ENCODE measurements around the gene POLR1C.
"Not testable (repeated sequence)": the region's sequence is repeated elsewhere in the genome, so short reads cannot be mapped to it uniquely, and the experiment has no call there.

The POLR1C gene

DNA sequence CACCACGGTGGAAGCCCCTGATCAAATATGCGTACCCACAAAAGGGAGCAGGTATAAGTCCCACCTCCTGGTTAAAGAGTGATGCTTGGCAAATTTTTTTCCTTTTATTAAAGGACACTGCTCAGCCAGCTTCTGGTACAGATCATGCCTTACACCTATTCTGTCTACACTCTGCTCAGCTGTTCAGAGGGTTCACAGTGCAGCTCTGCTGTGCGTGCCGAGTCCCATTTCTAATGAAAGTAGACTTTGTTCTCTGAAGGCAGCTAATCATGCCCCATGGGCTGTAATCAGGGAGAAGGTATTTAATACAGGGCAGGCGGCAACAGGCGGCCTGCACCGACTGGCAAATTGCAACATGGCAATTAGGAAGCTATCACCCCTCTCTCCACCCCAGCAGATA, 23.1 kb upstream of the POLR1C start:
- DNase-seq: no peak

DNA sequence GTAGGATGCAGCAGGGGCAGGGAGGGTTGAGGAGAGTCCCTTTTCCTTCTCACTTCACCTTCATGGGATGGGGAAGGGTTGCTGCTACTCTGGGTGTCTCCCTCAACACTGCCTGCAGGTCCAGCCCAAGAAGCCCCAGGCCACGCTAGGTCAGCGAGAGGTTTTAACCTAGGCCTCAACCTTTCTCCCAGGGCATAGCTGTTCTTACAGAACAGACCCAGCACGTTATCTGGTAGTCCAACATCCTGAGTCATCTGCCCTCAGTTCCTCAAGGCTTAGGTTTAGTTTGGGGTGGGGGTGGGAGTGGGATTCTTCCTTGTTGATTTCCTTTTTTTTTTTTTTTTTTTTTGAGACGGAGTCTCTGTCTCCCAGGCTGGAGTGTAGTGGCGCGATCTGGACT, 22.6 kb upstream of the POLR1C start:
- no peak for DNase-seq

DNA sequence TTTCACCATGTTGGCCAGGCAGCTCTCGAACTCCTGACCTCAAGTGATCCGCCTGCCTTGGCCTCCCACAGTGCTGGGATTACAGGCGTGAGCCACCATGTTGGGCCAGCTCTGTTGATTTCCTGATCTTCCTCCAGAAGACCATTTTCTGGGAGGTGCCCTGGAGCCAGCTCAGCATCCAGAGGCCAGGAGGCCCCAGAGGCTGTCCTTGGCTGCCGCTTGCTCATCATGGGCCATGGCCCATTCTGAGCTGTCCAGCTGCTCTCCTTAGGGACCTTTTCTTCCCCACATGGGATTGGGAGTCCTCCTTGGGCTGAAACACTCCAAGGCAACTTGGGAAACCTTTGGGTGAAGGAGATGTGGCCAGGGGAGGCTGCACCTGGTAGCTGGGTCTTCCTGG, 22.1 kb upstream of the POLR1C start:
- no peak for DNase-seq

DNA sequence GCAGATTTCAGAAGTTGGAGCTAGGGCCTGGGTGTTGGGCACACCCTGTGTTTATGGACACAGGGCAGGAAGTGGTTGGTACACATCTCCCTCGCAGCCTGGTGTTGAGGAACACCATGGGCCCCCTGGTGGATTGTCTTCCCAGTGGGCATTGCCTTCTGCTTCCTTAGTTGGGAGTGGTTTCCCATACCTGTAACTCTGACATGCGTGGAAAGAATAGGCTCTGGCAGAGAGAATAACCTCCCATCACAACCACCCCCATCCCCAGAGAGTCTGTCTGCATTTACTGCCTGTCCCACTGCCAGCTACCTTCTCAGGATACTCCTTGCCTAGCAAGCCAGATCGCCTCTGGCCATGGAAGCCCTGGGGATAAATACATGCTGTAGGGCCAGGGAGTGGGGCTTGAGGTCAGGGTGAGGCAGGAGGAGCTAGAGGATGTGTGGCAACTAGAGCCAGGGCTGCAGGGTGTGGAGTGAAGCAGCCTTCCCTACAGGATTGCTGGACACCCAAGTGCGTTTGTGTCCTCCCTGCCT, 21.4 kb upstream of the POLR1C start:
- no peak for DNase-seq

DNA sequence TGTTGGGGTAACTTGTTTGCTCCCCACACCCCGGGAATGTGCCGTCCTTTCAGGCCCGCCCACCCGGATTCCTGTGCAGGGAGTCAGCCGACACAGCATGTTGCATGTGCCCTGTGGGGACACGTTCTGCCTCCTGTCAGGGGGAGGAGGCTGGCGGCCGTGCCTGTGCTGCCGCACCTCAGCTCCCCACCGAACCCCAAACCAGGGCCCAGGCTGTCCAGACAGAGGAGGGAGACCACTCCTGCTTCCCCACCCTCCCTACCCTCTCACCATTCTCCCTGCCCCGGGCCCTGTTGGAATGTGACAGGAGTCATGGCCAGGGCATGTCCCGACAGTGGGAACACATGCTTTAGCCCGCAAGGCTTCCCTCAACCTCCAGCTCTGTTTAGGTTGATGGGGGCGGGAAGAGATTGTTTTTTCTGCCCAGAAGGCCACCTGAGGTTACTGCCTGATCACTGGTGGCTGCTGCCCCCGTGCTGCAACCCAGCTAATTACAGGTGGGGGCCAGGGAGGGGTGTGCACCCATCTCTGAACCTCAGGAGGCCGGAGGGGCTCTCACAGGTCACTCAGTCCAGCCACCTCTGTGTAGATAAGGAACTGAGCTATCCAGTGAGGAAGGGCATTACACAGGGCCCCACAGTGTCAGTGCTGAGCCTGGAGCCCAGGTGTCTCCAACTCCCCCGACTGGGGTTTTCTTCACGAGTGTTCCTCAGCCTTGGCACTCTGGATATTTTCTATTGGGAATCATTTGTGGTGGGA, 20.3 kb upstream of the POLR1C start:
- no peak for DNase-seq

DNA sequence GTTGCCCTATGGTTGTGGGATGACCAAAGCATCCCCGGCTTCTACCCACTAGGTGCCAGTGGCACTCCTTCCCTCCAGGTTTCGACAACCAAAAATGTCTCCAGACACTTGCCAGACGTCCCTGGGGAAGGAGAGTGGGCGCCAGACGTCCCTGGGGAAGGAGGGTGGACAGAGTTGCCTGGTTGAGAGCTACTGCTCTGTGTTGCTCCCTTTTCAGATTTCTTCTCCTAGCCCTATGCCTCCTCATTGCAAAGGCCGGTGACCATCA, 19.8 kb upstream of the POLR1C start:
- no peak for DNase-seq

DNA sequence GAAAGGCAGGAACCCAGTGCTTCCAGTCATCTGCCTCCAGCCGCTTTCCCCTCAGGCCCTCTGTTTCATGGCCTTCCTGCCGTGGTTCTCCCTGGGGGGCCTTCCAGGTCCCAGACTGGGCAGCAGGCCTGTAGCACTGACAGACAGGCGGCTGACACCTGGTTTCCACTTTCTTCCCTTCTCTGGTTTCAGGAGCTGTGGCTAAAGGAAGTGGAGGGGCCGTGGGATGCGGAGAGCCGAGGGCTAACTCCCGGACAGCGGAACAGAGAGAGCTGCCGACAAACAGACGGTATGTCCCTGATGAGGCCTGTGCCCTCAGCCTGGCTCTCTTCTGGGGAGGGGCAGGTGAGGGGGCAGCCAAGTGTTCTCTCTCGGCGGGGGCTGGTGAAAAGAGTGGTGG, 19.2 kb upstream of the POLR1C start:
- DNase-seq: no peak

DNA sequence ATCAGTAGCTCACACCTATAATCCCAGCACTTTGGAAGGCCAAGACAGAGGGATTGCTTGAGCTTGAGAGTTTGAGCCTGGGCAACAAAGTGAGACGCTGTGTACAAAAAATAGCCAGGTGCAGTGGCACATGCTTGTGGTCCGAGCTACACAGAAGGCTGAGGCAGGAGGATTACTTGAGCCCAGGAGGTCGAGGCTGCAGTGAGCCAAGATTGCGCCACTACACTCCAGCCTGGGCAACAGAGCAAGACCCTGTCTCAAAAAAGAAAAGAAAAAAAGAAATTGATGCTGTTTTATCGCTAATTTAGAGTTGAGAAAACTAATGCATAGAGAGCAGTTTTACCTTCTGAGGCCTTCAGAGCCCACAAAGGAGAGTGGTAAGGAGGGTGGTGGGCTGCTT, 18.6 kb upstream of the POLR1C start:
- not testable (repeated sequence) for DNase-seq

DNA sequence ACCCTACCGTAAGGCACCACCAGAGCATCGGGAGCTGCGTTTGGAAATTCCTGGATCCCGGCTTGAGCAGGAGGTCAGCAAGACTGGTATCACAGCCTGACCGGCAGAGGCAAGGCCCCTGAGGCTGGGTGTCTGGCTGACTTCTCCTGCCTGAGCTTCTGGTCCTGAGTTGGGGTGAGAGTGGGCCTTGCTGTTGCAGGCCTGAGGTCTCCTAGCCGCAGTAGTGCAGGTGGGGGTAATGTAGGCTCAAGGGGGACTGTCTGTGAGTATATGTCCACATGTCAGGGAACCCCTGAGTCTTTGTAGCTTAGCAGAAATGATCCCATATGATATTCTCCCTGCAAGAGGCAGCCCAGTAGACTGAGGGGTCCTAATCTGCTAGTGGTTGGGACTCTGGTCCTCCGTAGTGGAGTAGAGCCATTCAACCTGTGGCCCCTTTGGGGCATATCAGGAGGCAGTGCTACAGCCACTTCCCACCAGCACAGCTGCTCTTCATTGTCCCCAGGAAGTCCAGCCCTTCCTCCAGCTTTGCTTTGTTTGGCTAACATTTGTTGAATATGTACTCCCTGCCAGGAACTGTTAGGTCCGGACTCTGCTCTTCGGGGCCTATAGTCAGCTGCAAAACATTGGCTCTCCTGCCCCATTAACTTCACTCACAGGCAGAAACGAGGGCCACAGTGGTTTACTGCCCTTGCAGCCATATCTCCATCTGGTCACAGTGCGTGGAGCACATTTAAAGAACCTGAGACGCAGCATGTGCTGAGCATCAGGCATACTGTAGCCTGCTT, 17.7 kb upstream of the POLR1C start:
- no peak for DNase-seq

DNA sequence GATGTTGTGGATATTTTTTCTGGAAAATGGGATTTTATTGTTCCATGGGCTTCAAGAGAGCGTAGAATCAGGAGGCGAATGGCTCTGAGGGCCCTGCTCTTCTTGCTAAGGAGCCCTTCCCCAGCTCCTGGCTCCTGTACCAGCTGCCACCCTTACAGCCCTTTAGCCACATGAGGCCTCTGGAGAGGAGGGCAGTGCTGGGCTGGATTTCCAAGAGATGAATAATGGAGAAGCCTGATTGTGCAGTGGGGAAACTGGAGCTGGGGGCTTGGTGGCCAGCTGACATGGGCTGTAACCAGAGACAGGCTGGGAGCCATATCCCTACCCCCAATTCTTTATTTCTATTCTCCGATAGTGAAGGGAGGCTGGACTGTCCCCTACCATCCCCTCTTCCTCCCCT, 16.0 kb upstream of the POLR1C start:
- no peak for DNase-seq

DNA sequence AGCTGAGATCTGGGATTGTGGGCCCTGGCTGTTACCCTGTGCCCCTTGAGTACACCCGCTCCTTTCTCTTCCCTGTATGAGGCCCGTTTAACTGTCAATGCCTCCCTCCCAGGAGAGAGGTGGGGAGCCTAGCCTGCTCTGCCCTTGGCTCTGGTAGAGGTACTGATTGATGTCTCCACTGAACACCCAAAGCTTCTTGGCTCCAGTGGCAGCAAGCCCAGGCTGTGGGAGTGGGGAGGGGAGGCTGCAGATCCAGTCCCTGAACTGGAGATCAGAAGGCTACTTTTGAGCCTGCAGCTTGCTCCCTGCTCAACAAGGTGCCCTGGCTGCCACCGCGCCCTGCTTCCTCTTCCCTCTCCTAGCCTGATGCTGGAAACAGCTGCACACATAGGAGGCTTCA, 14.2 kb upstream of the POLR1C start:
- DNase-seq: no peak

DNA sequence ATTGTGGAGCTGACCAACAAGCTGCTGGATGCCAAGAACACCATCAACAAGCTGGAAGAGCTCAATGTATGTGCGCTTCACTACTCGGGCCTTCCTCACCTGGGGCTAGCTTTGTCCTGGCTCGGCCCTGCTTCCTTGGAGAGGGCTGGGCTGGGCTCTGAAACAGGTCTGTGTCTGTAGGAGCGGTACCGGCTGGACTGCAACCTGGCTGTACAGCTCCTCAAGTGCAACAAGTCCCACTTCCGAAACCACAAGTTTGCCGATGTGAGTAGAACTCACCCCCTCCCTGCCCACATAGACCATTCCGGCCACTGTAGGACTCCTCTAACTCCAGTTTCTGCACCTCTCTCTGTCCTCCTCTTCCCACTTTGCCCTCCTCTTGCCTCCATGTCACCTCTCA, 13.4 kb upstream of the POLR1C start:
- DNase-seq: no peak

DNA sequence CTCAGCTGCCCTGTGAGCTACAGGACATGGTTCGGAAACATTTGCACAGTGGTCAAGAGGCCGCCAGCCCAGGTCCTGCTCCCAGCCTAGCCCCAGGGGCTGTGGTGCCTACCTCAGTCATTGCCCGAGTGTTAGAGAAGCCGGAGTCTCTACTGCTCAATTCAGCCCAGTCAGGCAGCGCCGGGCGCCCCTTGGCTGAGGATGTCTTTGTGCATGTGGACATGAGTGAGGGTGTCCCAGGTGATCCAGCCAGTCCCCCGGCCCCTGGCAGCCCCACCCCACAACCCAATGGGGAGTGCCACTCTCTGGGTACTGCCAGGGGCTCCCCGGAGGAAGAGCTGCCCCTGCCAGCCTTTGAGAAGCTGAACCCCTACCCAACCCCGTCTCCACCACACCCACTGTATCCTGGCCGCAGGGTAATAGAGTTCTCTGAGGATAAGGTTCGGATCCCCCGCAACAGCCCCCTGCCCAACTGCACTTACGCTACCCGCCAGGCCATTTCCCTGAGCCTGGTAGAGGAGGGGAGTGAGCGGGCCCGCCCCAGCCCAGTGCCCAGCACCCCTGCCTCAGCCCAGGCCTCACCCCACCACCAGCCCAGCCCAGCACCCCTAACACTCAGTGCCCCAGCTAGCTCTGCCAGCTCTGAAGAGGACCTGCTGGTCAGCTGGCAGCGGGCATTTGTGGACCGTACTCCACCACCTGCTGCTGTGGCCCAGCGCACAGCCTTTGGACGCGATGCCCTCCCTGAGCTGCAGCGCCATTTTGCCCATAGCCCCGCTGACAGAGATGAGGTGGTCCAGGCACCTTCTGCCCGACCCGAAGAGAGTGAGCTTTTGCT, 11.9 kb upstream of the POLR1C start:
- no peak for DNase-seq

DNA sequence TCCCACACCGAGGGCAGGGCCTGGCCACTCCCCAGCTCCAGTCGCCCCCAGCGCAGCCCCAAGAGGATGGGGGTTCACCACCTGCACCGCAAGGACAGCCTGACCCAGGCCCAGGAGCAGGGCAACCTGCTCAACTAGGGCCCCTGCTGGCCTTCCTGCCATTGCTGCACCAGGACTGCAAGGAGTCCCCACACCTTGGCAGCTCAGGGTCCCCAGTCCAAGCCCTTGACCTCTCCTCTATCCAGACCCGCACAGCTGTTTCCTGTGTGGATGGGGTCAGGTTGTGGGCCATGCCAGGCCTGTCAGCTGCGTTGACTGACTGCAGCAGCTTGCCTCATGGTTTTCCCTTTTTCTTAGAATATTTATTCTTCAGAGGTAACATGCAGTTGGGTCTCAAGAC, 11.2 kb upstream of the POLR1C start:
- no peak for DNase-seq

DNA sequence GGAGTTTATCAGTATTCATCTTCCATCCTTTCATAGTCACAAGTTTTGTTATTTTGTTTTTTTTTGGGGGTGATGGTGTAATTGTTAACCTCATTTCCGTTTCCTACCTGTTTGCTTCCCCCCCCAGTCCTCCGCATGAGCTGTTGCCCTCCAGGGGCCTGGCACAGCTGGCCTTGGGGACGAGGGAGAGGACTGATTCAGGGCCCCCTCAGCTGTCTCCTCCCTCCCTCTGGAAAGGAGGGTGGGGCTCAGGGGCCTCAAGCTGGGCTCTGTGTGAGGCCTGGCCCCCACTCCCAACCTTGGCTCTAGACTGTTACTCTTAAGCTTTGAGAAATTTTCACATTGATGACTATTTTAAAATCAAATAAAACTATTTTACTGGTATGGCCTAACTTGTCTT, 10.7 kb upstream of the POLR1C start:
- DNase-seq: no peak

DNA sequence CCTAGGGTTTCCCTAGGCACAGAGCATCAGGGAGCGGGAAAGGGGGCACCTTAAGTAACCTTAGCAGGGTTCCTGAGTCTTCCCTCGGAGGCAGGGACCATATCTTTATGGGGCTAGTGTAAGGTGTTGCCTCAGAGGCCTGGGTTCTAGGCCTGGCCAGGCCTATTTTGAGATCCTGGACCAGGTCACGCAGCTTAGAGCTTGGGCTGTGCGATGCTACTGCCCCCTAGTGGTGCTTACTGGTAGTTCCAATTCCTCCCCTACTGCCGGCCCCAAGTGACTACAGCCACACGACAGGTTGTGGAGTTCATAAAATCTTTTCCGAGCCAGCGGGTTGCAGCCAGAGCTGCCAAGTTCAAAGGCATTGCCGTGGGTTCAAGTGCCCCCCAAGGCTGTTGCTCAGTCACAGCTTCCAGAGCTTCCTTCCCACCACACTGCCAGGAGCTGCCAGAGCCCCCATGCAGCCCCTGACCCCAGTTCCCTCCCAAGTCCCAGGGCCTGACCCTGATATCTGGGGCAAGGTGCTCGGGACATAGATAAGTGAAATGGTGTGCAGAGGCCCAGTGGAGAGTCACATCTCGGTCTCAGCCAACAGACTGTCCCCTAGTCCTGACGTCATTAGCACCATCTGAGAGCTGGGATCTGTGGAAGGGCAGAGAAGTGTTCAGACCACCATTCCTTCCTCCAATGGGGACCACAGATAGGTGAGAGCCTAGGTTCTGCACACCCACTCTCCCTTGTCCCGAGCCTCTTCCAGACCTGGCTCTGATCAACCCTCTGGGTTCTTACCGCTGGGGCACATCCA, 10.0 kb upstream of the POLR1C start:
- peak; percentile 79 for DNase-seq

DNA sequence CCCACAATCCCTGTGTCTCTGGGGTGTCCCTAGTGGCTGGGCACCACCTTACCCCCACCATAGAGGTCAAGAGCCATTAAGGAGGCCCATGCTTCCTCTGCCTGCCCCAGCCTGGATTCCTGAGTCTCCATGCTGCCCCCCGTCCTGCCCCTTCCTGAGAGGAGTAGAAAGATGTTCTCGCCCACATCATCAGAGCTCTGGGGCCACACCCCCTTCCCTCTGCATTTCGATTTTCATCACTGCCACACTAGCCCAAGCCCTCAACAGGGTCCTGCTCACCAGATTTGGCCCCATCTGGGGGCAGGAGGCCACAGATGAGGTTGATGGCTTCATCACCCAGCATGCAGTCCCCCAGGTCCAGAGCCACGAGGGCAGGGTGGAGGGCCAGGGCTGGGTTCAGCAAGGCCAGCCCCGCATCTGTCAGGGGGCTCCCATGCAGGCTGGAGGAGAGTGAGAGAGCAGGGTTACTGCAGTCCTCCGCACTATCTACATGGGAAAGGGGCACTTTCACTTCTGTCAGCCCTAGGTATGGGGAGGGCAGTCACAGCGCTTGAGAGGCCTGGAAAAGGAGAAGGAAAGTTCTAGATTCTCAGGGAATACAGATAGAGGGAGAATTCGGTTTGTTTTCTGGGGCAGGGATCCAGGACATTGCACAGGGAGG, 8.3 kb upstream of the POLR1C start:
- no peak for DNase-seq

DNA sequence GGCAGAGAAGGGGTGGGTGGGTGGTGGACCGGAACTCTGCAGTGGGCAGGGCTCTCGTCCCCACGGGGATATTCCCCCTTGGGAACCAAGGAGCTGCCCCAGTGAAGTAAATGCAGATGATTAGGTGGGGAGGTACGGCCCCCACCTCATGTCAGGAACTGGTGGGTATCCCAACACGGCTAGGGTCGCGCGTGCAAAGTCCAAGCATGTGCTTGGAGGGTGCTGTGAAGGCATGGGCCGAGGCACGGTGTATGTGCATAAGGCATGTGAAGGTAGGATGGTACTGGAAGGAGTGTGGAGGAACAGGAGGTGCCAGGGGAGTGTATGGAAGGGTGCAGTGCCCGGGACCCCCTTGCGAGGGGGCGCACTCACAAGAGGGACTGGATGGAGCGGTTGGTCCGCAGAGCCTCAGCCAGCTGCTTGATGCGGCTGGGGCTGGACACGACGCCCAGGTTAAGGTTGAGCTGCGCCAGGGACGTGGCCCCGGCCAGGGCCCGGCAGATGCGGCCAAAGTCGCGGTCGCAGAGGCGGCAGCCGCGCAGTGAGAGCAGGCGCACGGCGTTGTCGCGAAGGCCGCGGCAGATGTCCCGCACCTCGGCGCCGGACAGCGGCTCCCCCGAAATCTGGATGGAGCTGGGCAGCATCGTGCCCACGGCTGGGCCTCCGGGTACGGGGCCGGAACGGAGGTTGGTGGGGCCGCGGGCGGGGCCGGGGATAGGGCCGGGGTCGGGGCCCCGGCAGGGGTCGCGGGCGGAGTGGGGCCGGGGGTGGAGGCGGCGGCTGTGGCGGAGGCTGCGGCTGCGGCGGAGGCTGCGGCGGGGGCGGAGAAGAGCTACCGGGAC, 7.5 kb upstream of the POLR1C start:
- DNase-seq: no peak

DNA sequence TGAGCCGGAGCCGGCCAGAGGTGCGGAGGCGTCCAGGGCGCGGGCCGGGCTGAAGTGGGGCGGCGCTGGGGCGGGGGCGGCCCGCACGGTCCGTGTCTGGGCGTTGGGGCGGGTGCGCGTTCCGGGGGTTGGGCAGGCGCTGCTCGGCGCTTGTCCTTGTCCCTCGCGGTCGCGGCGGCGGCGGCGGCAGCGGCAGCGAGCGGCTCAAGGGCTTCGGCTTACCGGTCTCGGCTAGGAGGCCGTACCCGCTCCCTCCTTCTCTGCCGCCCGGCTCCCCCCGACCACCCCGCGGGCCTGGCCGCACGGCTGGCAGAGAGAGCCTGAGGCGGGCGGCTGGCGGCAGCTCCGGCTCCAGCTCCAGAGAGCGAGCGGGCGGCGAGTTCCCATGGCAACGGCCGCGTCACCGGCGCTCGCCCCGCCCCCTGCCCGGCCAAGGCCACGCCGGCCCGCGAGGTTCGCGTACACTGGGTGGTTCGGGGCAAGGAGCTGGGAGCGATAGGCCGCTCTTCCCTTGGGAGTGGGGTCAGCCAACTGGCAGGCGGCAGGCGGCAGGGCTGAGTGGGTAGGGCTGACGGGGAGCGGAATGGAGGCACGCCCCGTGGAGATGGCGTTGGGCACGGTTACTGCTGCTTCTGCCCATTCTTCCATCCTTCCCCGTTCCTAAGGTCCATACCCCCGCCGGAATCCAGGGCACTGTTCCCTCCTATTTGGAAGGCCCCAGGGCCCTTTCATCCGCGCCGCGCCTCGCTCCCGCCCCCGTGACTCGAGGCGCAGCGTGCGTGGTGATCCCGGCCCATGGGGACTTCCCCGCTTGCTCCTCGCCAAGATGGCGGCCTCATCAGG, 6.7 kb upstream of the POLR1C start, which contains the start of gene LRRC73:
LRRC73 (minus strand) TSS at position 363 of the 843 bp plus-strand sequence. CDS start 561 bp downstream, outside the sequence.
- peak; percentile 78 for DNase-seq

DNA sequence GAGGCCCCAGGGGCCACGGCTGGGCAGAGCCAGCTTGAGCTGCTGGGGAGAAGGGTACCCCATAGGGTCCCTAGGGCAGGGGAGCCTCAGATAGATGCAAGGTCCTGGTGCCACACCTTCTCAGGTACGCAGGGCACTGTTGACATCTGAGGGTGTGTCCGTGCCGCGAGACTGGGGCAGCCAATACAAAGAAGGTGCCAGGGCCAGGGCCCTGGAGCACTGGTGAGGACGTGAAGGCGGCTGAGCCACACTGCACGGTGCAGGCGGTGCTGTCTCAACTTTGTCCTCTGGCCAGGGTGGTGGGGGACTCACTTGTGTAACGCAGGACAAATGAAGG, 6.1 kb upstream of the POLR1C start:
- DNase-seq: no peak

All from NCI-H345 (cell line).